PC-9 (cell line): ENCODE results near the gene HSPA9. TPM values are rescaled to one million over a fixed set of nuclear protein-coding genes. Genes with fewer than 3 reads are reported as not detected.

Experiments
- BruUV-seq: library from RNA; stranded (reverse); fragments of 400-500 nt; replicated peaks from 2 replicates; lab custom pipeline; 2021; lab: Mats Ljungman, UMichigan
- CTCF ChIA-PET: fragments of 300-600 bp; sonication (Branson Sonifier 250); formaldehyde crosslinking; loops from one replicate; lab custom pipeline; 2022; ENCODE audit warnings: antibody characterized with exemption; lab: Charles Lee
- POLR2A ChIA-PET: fragments of 300-600 bp; sonication (Branson Sonifier 250); formaldehyde crosslinking; loops from one replicate; lab custom pipeline; 2022; ENCODE audit warnings: antibody characterized with exemption; ENCODE audit not compliant: unreplicated experiment; lab: Charles Lee
- DNase-seq, 2 experiments: peaks; one replicate each; pipeline versions ENCODE4 v3.0.0 to v3.0.0-alpha.2; 2015 to 2022; ENCODE audit warnings: mixed read lengths in 1 of 2
- H2AFZ ChIP-seq: fragments of 200-600 bp; sonication (generic); 2 replicates; pipeline ENCODE4 v1.8.1; 2017; ENCODE audit warnings: antibody characterized with exemption
- H3F3A ChIP-seq: fragments of 200-600 bp; sonication (generic); 2 replicates; pipeline ENCODE4 v1.8.1; 2017; ENCODE audit warnings: antibody characterized with exemption, mild to moderate bottlenecking, low read depth; ENCODE audit not compliant: insufficient read depth
- H3K27ac ChIP-seq: fragments of 200-600 bp; sonication (generic); 2 replicates; pipeline ENCODE4 v1.6.1; 2016; ENCODE audit warnings: mixed run types
- H3K27me3 ChIP-seq: fragments of 200-600 bp; sonication (generic); 2 replicates; pipeline ENCODE4 v1.6.1; 2016; ENCODE audit warnings: low read depth, mixed run types; ENCODE audit not compliant: insufficient read depth
- H3K36me3 ChIP-seq: fragments of 200-600 bp; sonication (generic); 2 replicates; pipeline ENCODE4 v1.6.1; 2016; ENCODE audit warnings: low read depth, mixed run types
- H3K4me1 ChIP-seq: fragments of 200-600 bp; sonication (generic); replicated peaks from 2 replicates; pipeline ENCODE4 v1.6.1; 2016; ENCODE audit warnings: mixed run types; ENCODE audit not compliant: insufficient read depth
- H3K4me2 ChIP-seq: fragments of 200-600 bp; sonication (generic); 2 replicates; pipeline ENCODE4 v1.6.1; 2017; ENCODE audit warnings: mixed run types
- H3K4me3 ChIP-seq: fragments of 200-600 bp; sonication (generic); 2 replicates; pipeline ENCODE4 v1.6.1; 2016; ENCODE audit warnings: mixed run types
- H3K79me2 ChIP-seq: fragments of 200-600 bp; sonication (generic); 2 replicates; pipeline ENCODE4 v1.6.1; 2017; ENCODE audit warnings: low read depth, mixed run types
- H3K9me2 ChIP-seq: fragments of 200-600 bp; sonication (generic); 2 replicates; pipeline ENCODE4 v1.8.1; 2017; ENCODE audit warnings: mild to moderate bottlenecking; ENCODE audit not compliant: insufficient read depth
- H3K9me3 ChIP-seq: fragments of 200-600 bp; sonication (generic); 2 replicates; pipeline ENCODE4 v1.8.1; 2016; ENCODE audit warnings: low read depth; ENCODE audit not compliant: insufficient read depth
- H4K20me1 ChIP-seq: fragments of 200-600 bp; sonication (generic); 2 replicates; pipeline ENCODE4 v1.8.1; 2017; ENCODE audit not compliant: insufficient read depth
- CTCF ChIP-seq: fragments of 200-600 bp; sonication (generic); conservative IDR thresholded peaks from 2 replicates; pipeline ENCODE4 v1.6.1; 2017; ENCODE audit warnings: mixed run types, antibody characterized with exemption, mild to moderate bottlenecking, moderate library complexity
- EZH2 ChIP-seq: fragments of 200-600 bp; sonication (generic); IDR thresholded peaks from 2 replicates; pipeline ENCODE4 v1.8.0; 2017; ENCODE audit warnings: antibody characterized with exemption, low read depth
- intact Hi-C: fragments of 100-400 bp; cut with micrococcal nuclease; formaldehyde crosslinking; loops from one replicate; pipeline ENCODE4 v1.10.0; 2022; ENCODE audit not compliant: unreplicated experiment
- total RNA-seq: library from RNA; stranded (reverse); gene quantifications from 2 replicates; pipeline ENCODE4 v1.2.3, GENCODE V29; 2021

The HSPA9 gene
- total RNA-seq, 1 experiment from 2014 or later: 256 TPM

GRCh38 chr5:138504799-138505198, 70.4 kb downstream of the HSPA9 start:
- H3K27me3 ChIP-seq: no peaks in the 10 kb centered on the region
- H2AFZ ChIP-seq: no peak overlapping the region
- intact Hi-C loops: loop anchor here (5.0 kb wide), 1 partner anchor 427 kb away; no protein-coding TSS in a partner anchor
- H3K27ac ChIP-seq: no peak overlapping the region
- H3K4me1 ChIP-seq: no peaks in the 10 kb centered on the region
- no peak for TF ChIP-seq CTCF
- TF ChIP-seq EZH2: no peak
- ChIA-PET CTCF (interaction anchor here (1.0 kb wide), 2 partner anchors 40 to 56 kb away, joined by 4 to 8 read pairs; partner anchors contain the start of gene EGR1), POLR2A (no interaction called here)
- no peaks in the 10 kb centered on the region for H3K9me3 ChIP-seq
- H3K36me3 ChIP-seq: 0 out of 2 replicates have a peak, but pooled peaks cover 8% of the 10 kb centered on the region
- DNase-seq: no peak
- H3K4me3 ChIP-seq: no peak overlapping the region
- no peak overlapping the region for H3K4me2 ChIP-seq
- H3K9me2 ChIP-seq: no peaks in the 10 kb centered on the region
- peaks cover 44% of the 10 kb centered on the region; the same call in 1 of the 2 replicates for H3F3A ChIP-seq
- no TSS peak for BruUV-seq
- peaks cover 15% of the 10 kb centered on the region for H4K20me1 ChIP-seq
- no peaks in the 10 kb centered on the region for H3K79me2 ChIP-seq

Other genes with a start within 250 kb of the HSPA9 start
- 36.2 and 39.5 TPM in 2 replicates for gene CDC25C, start 243.6 kb downstream of the HSPA9 start, total RNA-seq
- gene FAM53C, start 237.1 kb downstream of the HSPA9 start, total RNA-seq: 46.6 and 65.1 TPM in 2 replicates
- 75.0 and 76.7 TPM in 2 replicates for gene KDM3B, start 222.7 kb downstream of the HSPA9 start, total RNA-seq
- 0.87 and 1.3 TPM in 2 replicates for gene REEP2, start 136.3 kb downstream of the HSPA9 start, total RNA-seq
- 24.7 and 31.0 TPM in 2 replicates for gene EGR1, start 109.9 kb downstream of the HSPA9 start, total RNA-seq
- gene ETF1, start 32.2 kb downstream of the HSPA9 start, total RNA-seq: 61.8 and 84.9 TPM in 2 replicates
- gene CTNNA1, start 178.0 kb upstream of the HSPA9 start, total RNA-seq: 91.7 and 94.0 TPM in 2 replicates